Bone marrow (tissue), 2 donors: Measurements from ENCODE around the gene OR5AU1.
"Not testable (repeated sequence)": the region's sequence is repeated elsewhere in the genome, so short reads cannot be mapped to it uniquely, and the experiment has no call there.

Experiments
- DNase-seq, 2 donors: peaks; one replicate each; lab custom pipeline; 2025; lab: John Stamatoyannopoulos, UW

OR5AU1 gene

GRCh38 chr14:21171128-21171527 lies 15.3 kb upstream of the OR5AU1 start:
- no peak for DNase-seq

- no peak for DNase-seq
These were observed 13.7 kb upstream of the OR5AU1 start for GRCh38 chr14:21169573-21169972.

- DNase-seq = no peak
These were observed 12.2 kb upstream of the OR5AU1 start for GRCh38 chr14:21168055-21168454.

- not testable (repeated sequence) for DNase-seq
These were observed 9.8 kb upstream of the OR5AU1 start for GRCh38 chr14:21165670-21166069.

GRCh38 chr14:21165002-21165605 lies 9.2 kb upstream of the OR5AU1 start:
- DNase-seq = not testable (repeated sequence)

- no peak for DNase-seq
These were observed 8.0 kb upstream of the OR5AU1 start for GRCh38 chr14:21163871-21164291.

- DNase-seq = no peak
These were observed 6.2 kb upstream of the OR5AU1 start for GRCh38 chr14:21162081-21162480.

- no peak for DNase-seq
These were observed 4.3 kb upstream of the OR5AU1 start for GRCh38 chr14:21160061-21160610.

GRCh38 chr14:21158175-21158574 lies 2.3 kb upstream of the OR5AU1 start:
- not testable (repeated sequence) for DNase-seq

- no peak for DNase-seq
These were observed 6.1 kb downstream of the OR5AU1 start for GRCh38 chr14:21149641-21150367.

GRCh38 chr14:21145437-21145836 lies 10.4 kb downstream of the OR5AU1 start:
- DNase-seq = no peak

- DNase-seq = no peak
These were observed 13.5 kb downstream of the OR5AU1 start for GRCh38 chr14:21142357-21142756.

- no peak for DNase-seq
These were observed 19.8 kb downstream of the OR5AU1 start for GRCh38 chr14:21136024-21136423.

GRCh38 chr14:21133901-21134300 lies 22.0 kb downstream of the OR5AU1 start:
- no peak for DNase-seq

- DNase-seq = no peak
These were observed 32.4 kb downstream of the OR5AU1 start for GRCh38 chr14:21123429-21123828.

- DNase-seq = no peak
These were observed 34.7 kb downstream of the OR5AU1 start for GRCh38 chr14:21121122-21121521.

GRCh38 chr14:21120686-21121085 lies 35.2 kb downstream of the OR5AU1 start:
- no peak for DNase-seq

- no peak for DNase-seq
These were observed 36.9 kb downstream of the OR5AU1 start for GRCh38 chr14:21118933-21119332.

GRCh38 chr14:21113369-21113768 lies 42.5 kb downstream of the OR5AU1 start:
- no peak for DNase-seq

- no peak for DNase-seq
These were observed 43.6 kb downstream of the OR5AU1 start for GRCh38 chr14:21112255-21112654.

- DNase-seq = no peak
These were observed 46.3 kb downstream of the OR5AU1 start for GRCh38 chr14:21109377-21110138.

- no peak for DNase-seq
These were observed 47.1 kb downstream of the OR5AU1 start for GRCh38 chr14:21108791-21109190.
